ENCODE data around the gene DENND5B.
"Not testable (repeated sequence)": the region's sequence is repeated elsewhere in the genome, so short reads cannot be mapped to it uniquely, and the experiment has no call there.

Gene DENND5B

GRCh38 chr12:31479516-31480210 is 111.3 kb downstream of the DENND5B start:
- Histone ChIP-seq H3K9me3 (ENCODE audit: control insufficient read depth, low read length) (no peaks in the 10 kb centered on the region), H3K4me1 (ENCODE audit: control insufficient read depth, insufficient read depth, low read length, poor library complexity, severe bottlenecking) (no peaks in the 10 kb centered on the region), H3K27me3 (replicated peaks; ENCODE audit: control insufficient read depth, insufficient read depth, low read length, poor library complexity, severe bottlenecking) (no peaks in the 10 kb centered on the region), H3K36me3 (ENCODE audit: control insufficient read depth, insufficient read depth, low read length) (no peaks in the 10 kb centered on the region), H3K4me3 (ENCODE audit: insufficient read depth, low read depth, low read length, poor library complexity, severe bottlenecking) (no peak overlapping the region), H3K27ac (ENCODE audit: insufficient read depth, low read length, poor library complexity, severe bottlenecking) (no peak overlapping the region)
- DNase-seq = no peak

- no peak overlapping the region for H3K4me3 ChIP-seq (ENCODE audit: insufficient read depth, low read depth, low read length, poor library complexity, severe bottlenecking)
- DNase-seq = no peak
- no peaks in the 10 kb centered on the region for H3K27me3 ChIP-seq (replicated peaks; ENCODE audit: control insufficient read depth, insufficient read depth, low read length, poor library complexity, severe bottlenecking)
- no peaks in the 10 kb centered on the region for H3K4me1 ChIP-seq (ENCODE audit: control insufficient read depth, insufficient read depth, low read length, poor library complexity, severe bottlenecking)
- no peaks in the 10 kb centered on the region for H3K36me3 ChIP-seq (ENCODE audit: control insufficient read depth, insufficient read depth, low read length)
- H3K9me3 ChIP-seq (ENCODE audit: control insufficient read depth, low read length) = no peaks in the 10 kb centered on the region
- no peak overlapping the region for H3K27ac ChIP-seq (ENCODE audit: insufficient read depth, low read length, poor library complexity, severe bottlenecking)
Measured at GRCh38 chr12:31478898-31479297, 112.0 kb downstream of the DENND5B start.

- H3K9me3 ChIP-seq (ENCODE audit: control insufficient read depth, low read length) = no peaks in the 10 kb centered on the region
- no peak for DNase-seq
- H3K27ac ChIP-seq (ENCODE audit: insufficient read depth, low read length, poor library complexity, severe bottlenecking) = no peak overlapping the region
- H3K27me3 ChIP-seq (replicated peaks; ENCODE audit: control insufficient read depth, insufficient read depth, low read length, poor library complexity, severe bottlenecking) = no peaks in the 10 kb centered on the region
- H3K4me3 ChIP-seq (ENCODE audit: insufficient read depth, low read depth, low read length, poor library complexity, severe bottlenecking) = no peak overlapping the region
- H3K4me1 ChIP-seq (ENCODE audit: control insufficient read depth, insufficient read depth, low read length, poor library complexity, severe bottlenecking) = no peaks in the 10 kb centered on the region
- no peaks in the 10 kb centered on the region for H3K36me3 ChIP-seq (ENCODE audit: control insufficient read depth, insufficient read depth, low read length)
Measured at GRCh38 chr12:31478425-31478824, 112.5 kb downstream of the DENND5B start.

GRCh38 chr12:31477687-31478086 is 113.2 kb downstream of the DENND5B start:
- Histone ChIP-seq H3K36me3 (ENCODE audit: control insufficient read depth, insufficient read depth, low read length) (no peaks in the 10 kb centered on the region), H3K9me3 (ENCODE audit: control insufficient read depth, low read length) (no peaks in the 10 kb centered on the region), H3K27ac (ENCODE audit: insufficient read depth, low read length, poor library complexity, severe bottlenecking) (no peak overlapping the region), H3K4me1 (ENCODE audit: control insufficient read depth, insufficient read depth, low read length, poor library complexity, severe bottlenecking) (no peaks in the 10 kb centered on the region), H3K27me3 (replicated peaks; ENCODE audit: control insufficient read depth, insufficient read depth, low read length, poor library complexity, severe bottlenecking) (no peaks in the 10 kb centered on the region), H3K4me3 (ENCODE audit: insufficient read depth, low read depth, low read length, poor library complexity, severe bottlenecking) (no peak overlapping the region)
- DNase-seq = no peak

- H3K27me3 ChIP-seq (replicated peaks; ENCODE audit: control insufficient read depth, insufficient read depth, low read length, poor library complexity, severe bottlenecking) = no peaks in the 10 kb centered on the region
- H3K36me3 ChIP-seq (ENCODE audit: control insufficient read depth, insufficient read depth, low read length) = no peaks in the 10 kb centered on the region
- H3K4me3 ChIP-seq (ENCODE audit: insufficient read depth, low read depth, low read length, poor library complexity, severe bottlenecking) = no peak overlapping the region
- no peak overlapping the region for H3K27ac ChIP-seq (ENCODE audit: insufficient read depth, low read length, poor library complexity, severe bottlenecking)
- DNase-seq = no peak
- H3K9me3 ChIP-seq (ENCODE audit: control insufficient read depth, low read length) = no peaks in the 10 kb centered on the region
- H3K4me1 ChIP-seq (ENCODE audit: control insufficient read depth, insufficient read depth, low read length, poor library complexity, severe bottlenecking) = no peaks in the 10 kb centered on the region
Measured at GRCh38 chr12:31476437-31476836, 114.5 kb downstream of the DENND5B start.

- not testable (repeated sequence) for H3K36me3 ChIP-seq (ENCODE audit: control insufficient read depth, insufficient read depth, low read length); H3K27ac ChIP-seq (ENCODE audit: insufficient read depth, low read length, poor library complexity, severe bottlenecking); H3K9me3 ChIP-seq (ENCODE audit: control insufficient read depth, low read length); H3K4me3 ChIP-seq (ENCODE audit: insufficient read depth, low read depth, low read length, poor library complexity, severe bottlenecking); DNase-seq; H3K4me1 ChIP-seq (ENCODE audit: control insufficient read depth, insufficient read depth, low read length, poor library complexity, severe bottlenecking); H3K27me3 ChIP-seq (replicated peaks; ENCODE audit: control insufficient read depth, insufficient read depth, low read length, poor library complexity, severe bottlenecking)
Measured at GRCh38 chr12:31475610-31476009, 115.3 kb downstream of the DENND5B start.

GRCh38 chr12:31474751-31475150 is 116.2 kb downstream of the DENND5B start:
- Histone ChIP-seq H3K36me3 (ENCODE audit: control insufficient read depth, insufficient read depth, low read length) (no peaks in the 10 kb centered on the region), H3K9me3 (ENCODE audit: control insufficient read depth, low read length) (no peaks in the 10 kb centered on the region), H3K4me1 (ENCODE audit: control insufficient read depth, insufficient read depth, low read length, poor library complexity, severe bottlenecking) (no peaks in the 10 kb centered on the region), H3K27ac (ENCODE audit: insufficient read depth, low read length, poor library complexity, severe bottlenecking) (no peak overlapping the region), H3K4me3 (ENCODE audit: insufficient read depth, low read depth, low read length, poor library complexity, severe bottlenecking) (no peak overlapping the region), H3K27me3 (replicated peaks; ENCODE audit: control insufficient read depth, insufficient read depth, low read length, poor library complexity, severe bottlenecking) (no peaks in the 10 kb centered on the region)
- no peak for DNase-seq

GRCh38 chr12:31471823-31472222 is 119.1 kb downstream of the DENND5B start:
- H3K4me3 ChIP-seq (ENCODE audit: insufficient read depth, low read depth, low read length, poor library complexity, severe bottlenecking) = no peak overlapping the region
- no peaks in the 10 kb centered on the region for H3K36me3 ChIP-seq (ENCODE audit: control insufficient read depth, insufficient read depth, low read length)
- DNase-seq = no peak
- H3K27ac ChIP-seq (ENCODE audit: insufficient read depth, low read length, poor library complexity, severe bottlenecking) = no peak overlapping the region
- H3K4me1 ChIP-seq (ENCODE audit: control insufficient read depth, insufficient read depth, low read length, poor library complexity, severe bottlenecking) = no peaks in the 10 kb centered on the region
- no peaks in the 10 kb centered on the region for H3K9me3 ChIP-seq (ENCODE audit: control insufficient read depth, low read length)
- no peaks in the 10 kb centered on the region for H3K27me3 ChIP-seq (replicated peaks; ENCODE audit: control insufficient read depth, insufficient read depth, low read length, poor library complexity, severe bottlenecking)

- Histone ChIP-seq H3K9me3 (ENCODE audit: control insufficient read depth, low read length) (no peaks in the 10 kb centered on the region), H3K4me1 (ENCODE audit: control insufficient read depth, insufficient read depth, low read length, poor library complexity, severe bottlenecking) (no peaks in the 10 kb centered on the region), H3K4me3 (ENCODE audit: insufficient read depth, low read depth, low read length, poor library complexity, severe bottlenecking) (no peak overlapping the region), H3K36me3 (ENCODE audit: control insufficient read depth, insufficient read depth, low read length) (no peaks in the 10 kb centered on the region), H3K27ac (ENCODE audit: insufficient read depth, low read length, poor library complexity, severe bottlenecking) (no peak overlapping the region), H3K27me3 (replicated peaks; ENCODE audit: control insufficient read depth, insufficient read depth, low read length, poor library complexity, severe bottlenecking) (no peaks in the 10 kb centered on the region)
- no peak for DNase-seq
Measured at GRCh38 chr12:31471051-31471450, 119.9 kb downstream of the DENND5B start.

- H3K36me3 ChIP-seq (ENCODE audit: control insufficient read depth, insufficient read depth, low read length) = no peaks in the 10 kb centered on the region
- H3K9me3 ChIP-seq (ENCODE audit: control insufficient read depth, low read length) = no peaks in the 10 kb centered on the region
- H3K27ac ChIP-seq (ENCODE audit: insufficient read depth, low read length, poor library complexity, severe bottlenecking) = no peak overlapping the region
- no peak for DNase-seq
- no peaks in the 10 kb centered on the region for H3K27me3 ChIP-seq (replicated peaks; ENCODE audit: control insufficient read depth, insufficient read depth, low read length, poor library complexity, severe bottlenecking)
- no peak overlapping the region for H3K4me3 ChIP-seq (ENCODE audit: insufficient read depth, low read depth, low read length, poor library complexity, severe bottlenecking)
- H3K4me1 ChIP-seq (ENCODE audit: control insufficient read depth, insufficient read depth, low read length, poor library complexity, severe bottlenecking) = no peaks in the 10 kb centered on the region
Measured at GRCh38 chr12:31470459-31470858, 120.5 kb downstream of the DENND5B start.
